Measurements from ENCODE around the gene PIP5K1B.

GRCh38 chr9:68749579-68750159, 44.6 kb downstream of the PIP5K1B start:
- TF ChIP-seq CTCF (conservative IDR thresholded peaks at IDR 0.05; ENCODE audit: low read depth, low read length): no peak
- TF ChIP-seq EZH2 (IDR thresholded peaks at IDR 0.05; ENCODE audit: borderline replicate concordance, low read depth, low read length, poor library complexity, severe bottlenecking): no peak
